GM23338 (cell line): ENCODE data around the gene RTN4RL2. TPM values are rescaled to one million over a fixed set of nuclear protein-coding genes. Genes with fewer than 3 reads are reported as not detected.

ENCODE experiments used
- ATAC-seq: fragments of 200-7000 bp; cut with Tn5 transposase; 3 replicates; pipeline ENCODE4 v1.9.1; 2020
- DNase-seq: peaks from one replicate; pipeline ENCODE4 v3.0.0-alpha.2; 2015; ENCODE audit warnings: low spot score
- H2AFZ ChIP-seq: fragments of 200-600 bp; sonication (generic); 2 replicates; pipeline ENCODE4 v1.8.0; 2016; ENCODE audit warnings: antibody characterized with exemption, mild to moderate bottlenecking, moderate library complexity
- H3F3A ChIP-seq: fragments of 200-600 bp; sonication (generic); replicated peaks from 2 replicates; pipeline ENCODE4 v1.8.0; 2017; ENCODE audit warnings: antibody characterized with exemption, mixed run types, low read depth
- H3K27ac ChIP-seq: fragments of 200-600 bp; sonication (generic); 2 replicates; pipeline ENCODE4 v1.6.1; 2016; ENCODE audit warnings: low read depth
- H3K27me3 ChIP-seq: fragments of 200-600 bp; sonication (generic); 2 replicates; pipeline ENCODE4 v1.8.0; 2016; ENCODE audit warnings: mild to moderate bottlenecking, mixed run types, moderate library complexity; ENCODE audit not compliant: insufficient read depth
- H3K36me3 ChIP-seq: fragments of 200-600 bp; sonication (generic); 2 replicates; pipeline ENCODE4 v1.8.0; 2016; ENCODE audit warnings: mild to moderate bottlenecking; ENCODE audit not compliant: insufficient read depth
- H3K4me1 ChIP-seq: fragments of 200-600 bp; sonication (generic); 2 replicates; pipeline ENCODE4 v1.8.0; 2016; ENCODE audit warnings: mild to moderate bottlenecking, moderate library complexity; ENCODE audit not compliant: insufficient read depth
- H3K4me2 ChIP-seq: fragments of 200-600 bp; sonication (generic); 2 replicates; pipeline ENCODE4 v1.7.1; 2017; ENCODE audit warnings: mixed run types
- H3K4me3 ChIP-seq: fragments of 200-600 bp; sonication (generic); 2 replicates; pipeline ENCODE4 v1.6.1; 2016; ENCODE audit warnings: mixed run types
- H3K79me2 ChIP-seq: fragments of 200-600 bp; sonication (generic); replicated peaks from 2 replicates; pipeline ENCODE4 v1.8.0; 2017; ENCODE audit warnings: mild to moderate bottlenecking; ENCODE audit not compliant: insufficient read depth
- H3K9me2 ChIP-seq: fragments of 200-600 bp; sonication (generic); 2 replicates; pipeline ENCODE4 v1.8.0; 2017; ENCODE audit not compliant: insufficient read depth
- H4K20me1 ChIP-seq: fragments of 200-600 bp; sonication (generic); replicated peaks from 2 replicates; pipeline ENCODE4 v1.8.0; 2017; ENCODE audit warnings: mild to moderate bottlenecking; ENCODE audit not compliant: insufficient read depth
- H3K27ac Mint-ChIP-seq: 2 replicates; pipeline ENCODE4 v1.8.0; 2020; ENCODE audit warnings: inconsistent platforms, mild to moderate bottlenecking, moderate library complexity, mixed read lengths
- H3K27me3 Mint-ChIP-seq: 3 replicates; pipeline ENCODE4 v1.8.0; 2022; ENCODE audit warnings: low read depth, mild to moderate bottlenecking, moderate library complexity, mixed read lengths, inconsistent platforms; ENCODE audit not compliant: insufficient read depth, poor library complexity
- H3K36me3 Mint-ChIP-seq: 3 replicates; pipeline ENCODE4 v1.8.0; 2021; ENCODE audit warnings: low read depth, mild to moderate bottlenecking, inconsistent platforms, moderate library complexity, mixed read lengths
- H3K4me1 Mint-ChIP-seq: 3 replicates; pipeline ENCODE4 v1.8.0; 2020; ENCODE audit warnings: mild to moderate bottlenecking, inconsistent platforms, mixed read lengths
- H3K4me3 Mint-ChIP-seq: 3 replicates; pipeline ENCODE4 v1.8.0; 2021; ENCODE audit warnings: moderate library complexity, mild to moderate bottlenecking, inconsistent platforms, mixed read lengths
- H3K9me3 Mint-ChIP-seq: 3 replicates; pipeline ENCODE4 v1.8.0; 2020; ENCODE audit warnings: moderate library complexity, mild to moderate bottlenecking, inconsistent platforms, mixed read lengths
- CREB1 ChIP-seq: fragments of 250-450 bp; sonication (Bioruptor Pico); IDR thresholded peaks from 2 replicates; pipeline ENCODE4 v1.5.0; 2020; ENCODE audit warnings: low read depth, mild to moderate bottlenecking, moderate library complexity
- EZH2phosphoT487 ChIP-seq: fragments of 200-600 bp; sonication (generic); IDR thresholded peaks from one replicate; pipeline ENCODE4 v1.8.1; 2018; ENCODE audit warnings: antibody characterized with exemption; ENCODE audit not compliant: unreplicated experiment
- JUNB ChIP-seq: IDR thresholded peaks from one replicate; pipeline ENCODE4 v1.6.1; 2016; ENCODE audit warnings: antibody characterized with exemption; ENCODE audit not compliant: unreplicated experiment
- POLR2AphosphoS5 ChIP-seq: IDR thresholded peaks from 2 replicates; pipeline ENCODE4 v1.6.1; 2016; ENCODE audit warnings: antibody characterized with exemption, low read depth
- STAT1 ChIP-seq: IDR thresholded peaks from one replicate; pipeline ENCODE4 v1.6.1; 2016; ENCODE audit warnings: antibody characterized with exemption; ENCODE audit not compliant: unreplicated experiment
- ZNF114 ChIP-seq: fragments of 250-450 bp; sonication (Bioruptor Pico); IDR thresholded peaks from 2 replicates; pipeline ENCODE4 v1.5.0; 2020; ENCODE audit warnings: mild to moderate bottlenecking, moderate library complexity
- ZNF331 ChIP-seq: fragments of 250-450 bp; sonication (Bioruptor Pico); IDR thresholded peaks from 2 replicates; pipeline ENCODE4 v1.5.0; 2020; ENCODE audit warnings: low read depth, mild to moderate bottlenecking, moderate library complexity
- polyA plus RNA-seq: library from polyadenylated mRNA; unstranded; fragments of >200 nt; fragmentation: Nextera tagmentation; extraction: Ambion mirVana; gene quantifications from 2 replicates; pipeline ENCODE4 v1.2.1, GENCODE V29; 2016
- total RNA-seq: library from RNA; depleted of rRNA; stranded (reverse); fragments of >200 nt; shearing (Covaris generic); gene quantifications from 2 replicates; pipeline ENCODE4 v1.2.3, GENCODE V29; 2014
- TF ChIP-seq, protein P1 (sequence below): fragments of 250-450 bp; sonication (Bioruptor Pico); IDR thresholded peaks from 2 replicates; pipeline ENCODE4 v1.5.0; 2020; ENCODE audit warnings: mild to moderate bottlenecking, moderate library complexity
- TF ChIP-seq, protein P2 (sequence below): IDR thresholded peaks from one replicate; pipeline ENCODE4 v1.6.1; 2018; ENCODE audit warnings: antibody characterized with exemption; ENCODE audit not compliant: unreplicated experiment
- TF ChIP-seq, protein P3 (sequence below), 2 experiments: fragments of 200-600 bp in 1 of 2; sonication (generic) in 1 of 2; conservative IDR thresholded peaks; 2 replicates each; pipeline versions ENCODE4 v1.5.1 to v1.6.1; 2016 to 2017; ENCODE audit warnings: antibody characterized with exemption in 2 of 2, low read depth in 2 of 2, mild to moderate bottlenecking in 2 of 2, moderate library complexity in 1 of 2
- TF ChIP-seq, protein P4 (sequence below): IDR thresholded peaks from 2 replicates; pipeline ENCODE4 v1.6.1; 2016; ENCODE audit warnings: antibody characterized with exemption

Gene RTN4RL2
- total and polyA plus RNA-seq, 2 experiments from 2014 or later, result 13.9 to 15.9 TPM

DNA sequence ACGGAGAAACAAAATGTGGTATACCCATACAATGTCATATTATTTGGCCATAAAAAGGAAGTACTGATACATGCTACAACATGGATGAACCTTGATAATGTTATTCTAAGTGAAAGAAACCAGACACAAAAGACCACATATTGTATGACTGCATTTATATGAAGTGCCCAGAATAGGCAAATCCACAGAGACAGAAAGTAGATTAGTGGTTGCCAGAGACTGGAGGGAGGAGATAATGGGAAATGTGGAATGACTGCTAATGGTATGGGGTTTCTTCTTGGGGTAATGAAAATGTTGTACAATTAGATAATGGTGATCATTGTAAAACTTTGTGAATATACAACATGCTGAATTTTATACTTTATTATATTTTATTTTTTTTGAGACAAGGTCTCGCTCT lies 60.8 kb downstream of the RTN4RL2 start (continued):
- TF ChIP-seq, protein P1, sequence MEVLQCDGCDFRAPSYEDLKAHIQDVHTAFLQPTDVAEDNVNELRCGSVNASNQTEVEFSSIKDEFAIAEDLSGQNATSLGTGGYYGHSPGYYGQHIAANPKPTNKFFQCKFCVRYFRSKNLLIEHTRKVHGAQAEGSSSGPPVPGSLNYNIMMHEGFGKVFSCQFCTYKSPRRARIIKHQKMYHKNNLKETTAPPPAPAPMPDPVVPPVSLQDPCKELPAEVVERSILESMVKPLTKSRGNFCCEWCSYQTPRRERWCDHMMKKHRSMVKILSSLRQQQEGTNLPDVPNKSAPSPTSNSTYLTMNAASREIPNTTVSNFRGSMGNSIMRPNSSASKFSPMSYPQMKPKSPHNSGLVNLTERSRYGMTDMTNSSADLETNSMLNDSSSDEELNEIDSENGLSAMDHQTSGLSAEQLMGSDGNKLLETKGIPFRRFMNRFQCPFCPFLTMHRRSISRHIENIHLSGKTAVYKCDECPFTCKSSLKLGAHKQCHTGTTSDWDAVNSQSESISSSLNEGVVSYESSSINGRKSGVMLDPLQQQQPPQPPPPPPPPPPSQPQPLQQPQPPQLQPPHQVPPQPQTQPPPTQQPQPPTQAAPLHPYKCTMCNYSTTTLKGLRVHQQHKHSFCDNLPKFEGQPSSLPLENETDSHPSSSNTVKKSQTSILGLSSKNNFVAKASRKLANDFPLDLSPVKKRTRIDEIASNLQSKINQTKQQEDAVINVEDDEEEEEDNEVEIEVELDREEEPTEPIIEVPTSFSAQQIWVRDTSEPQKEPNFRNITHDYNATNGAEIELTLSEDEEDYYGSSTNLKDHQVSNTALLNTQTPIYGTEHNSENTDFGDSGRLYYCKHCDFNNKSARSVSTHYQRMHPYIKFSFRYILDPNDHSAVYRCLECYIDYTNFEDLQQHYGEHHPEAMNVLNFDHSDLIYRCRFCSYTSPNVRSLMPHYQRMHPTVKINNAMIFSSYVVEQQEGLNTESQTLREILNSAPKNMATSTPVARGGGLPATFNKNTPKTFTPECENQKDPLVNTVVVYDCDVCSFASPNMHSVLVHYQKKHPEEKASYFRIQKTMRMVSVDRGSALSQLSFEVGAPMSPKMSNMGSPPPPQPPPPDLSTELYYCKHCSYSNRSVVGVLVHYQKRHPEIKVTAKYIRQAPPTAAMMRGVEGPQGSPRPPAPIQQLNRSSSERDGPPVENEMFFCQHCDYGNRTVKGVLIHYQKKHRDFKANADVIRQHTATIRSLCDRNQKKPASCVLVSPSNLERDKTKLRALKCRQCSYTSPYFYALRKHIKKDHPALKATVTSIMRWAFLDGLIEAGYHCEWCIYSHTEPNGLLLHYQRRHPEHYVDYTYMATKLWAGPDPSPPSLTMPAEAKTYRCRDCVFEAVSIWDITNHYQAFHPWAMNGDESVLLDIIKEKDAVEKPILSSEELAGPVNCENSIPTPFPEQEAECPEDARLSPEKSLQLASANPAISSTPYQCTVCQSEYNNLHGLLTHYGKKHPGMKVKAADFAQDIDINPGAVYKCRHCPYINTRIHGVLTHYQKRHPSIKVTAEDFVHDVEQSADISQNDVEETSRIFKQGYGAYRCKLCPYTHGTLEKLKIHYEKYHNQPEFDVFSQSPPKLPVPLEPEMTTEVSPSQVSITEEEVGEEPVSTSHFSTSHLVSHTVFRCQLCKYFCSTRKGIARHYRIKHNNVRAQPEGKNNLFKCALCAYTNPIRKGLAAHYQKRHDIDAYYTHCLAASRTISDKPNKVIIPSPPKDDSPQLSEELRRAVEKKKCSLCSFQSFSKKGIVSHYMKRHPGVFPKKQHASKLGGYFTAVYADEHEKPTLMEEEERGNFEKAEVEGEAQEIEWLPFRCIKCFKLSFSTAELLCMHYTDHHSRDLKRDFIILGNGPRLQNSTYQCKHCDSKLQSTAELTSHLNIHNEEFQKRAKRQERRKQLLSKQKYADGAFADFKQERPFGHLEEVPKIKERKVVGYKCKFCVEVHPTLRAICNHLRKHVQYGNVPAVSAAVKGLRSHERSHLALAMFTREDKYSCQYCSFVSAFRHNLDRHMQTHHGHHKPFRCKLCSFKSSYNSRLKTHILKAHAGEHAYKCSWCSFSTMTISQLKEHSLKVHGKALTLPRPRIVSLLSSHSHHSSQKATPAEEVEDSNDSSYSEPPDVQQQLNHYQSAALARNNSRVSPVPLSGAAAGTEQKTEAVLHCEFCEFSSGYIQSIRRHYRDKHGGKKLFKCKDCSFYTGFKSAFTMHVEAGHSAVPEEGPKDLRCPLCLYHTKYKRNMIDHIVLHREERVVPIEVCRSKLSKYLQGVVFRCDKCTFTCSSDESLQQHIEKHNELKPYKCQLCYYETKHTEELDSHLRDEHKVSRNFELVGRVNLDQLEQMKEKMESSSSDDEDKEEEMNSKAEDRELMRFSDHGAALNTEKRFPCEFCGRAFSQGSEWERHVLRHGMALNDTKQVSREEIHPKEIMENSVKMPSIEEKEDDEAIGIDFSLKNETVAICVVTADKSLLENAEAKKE (CRISPR knock-in tag), result no peak
- TF ChIP-seq CREB1 (CRISPR knock-in tag) (no peak), POLR2AphosphoS5 (no peak), STAT1 (no peak), JUNB (no peak)

DNA sequence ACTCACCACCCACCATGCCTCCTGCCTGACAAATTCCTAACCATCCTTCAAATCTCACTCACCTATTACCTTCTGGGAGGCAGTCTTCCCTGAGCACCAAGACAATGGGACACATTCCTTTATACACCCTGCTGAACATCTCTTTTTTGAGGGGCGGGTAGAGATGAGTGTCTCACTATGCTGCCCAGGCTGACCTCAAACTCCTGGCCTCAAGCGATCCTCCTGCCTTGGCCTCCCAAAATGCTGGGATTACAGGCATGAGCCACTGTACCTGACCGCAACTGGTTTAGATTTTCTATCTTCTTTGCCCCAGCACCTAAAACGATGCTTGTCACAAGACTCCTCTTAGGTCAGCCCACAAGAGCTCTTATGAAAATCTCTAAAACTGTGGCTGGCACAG lies 63.1 kb downstream of the RTN4RL2 start:
- H3K27ac Mint-ChIP-seq, result no peak overlapping the region
- peaks cover 26% of the 10 kb centered on the region for H3K36me3 Mint-ChIP-seq
- ATAC-seq (no peak), DNase-seq (no peak)
- Histone ChIP-seq H3K9me2 (no peaks in the 10 kb centered on the region), H3K4me2 (no peak overlapping the region), H4K20me1 (no peaks in the 10 kb centered on the region), H3K27me3 (no peaks in the 10 kb centered on the region), H2AFZ (no peak overlapping the region), H3K4me3 (no peak overlapping the region), H3F3A (peaks cover 8% of the 10 kb centered on the region), H3K79me2 (peaks cover 12% of the 10 kb centered on the region; the same call in 1 of the 2 replicates), H3K36me3 (no peaks in the 10 kb centered on the region), H3K27ac (no peak overlapping the region), H3K4me1 (peaks cover 17% of the 10 kb centered on the region)
- no peaks in the 10 kb centered on the region; the same call in 1 of the 3 replicates for H3K9me3 Mint-ChIP-seq
- H3K27me3 Mint-ChIP-seq, result peaks cover 11% of the 10 kb centered on the region
- no peak overlapping the region for H3K4me3 Mint-ChIP-seq
- peaks cover 19% of the 10 kb centered on the region for H3K4me1 Mint-ChIP-seq
- no peak for TF ChIP-seq EZH2phosphoT487
- TF ChIP-seq ZNF331, result no peak
- no peak for TF ChIP-seq ZNF114 (CRISPR knock-in tag)
- no peak for TF ChIP-seq JUNB
- no peak for TF ChIP-seq CREB1 (CRISPR knock-in tag)
- TF ChIP-seq, protein P2, sequence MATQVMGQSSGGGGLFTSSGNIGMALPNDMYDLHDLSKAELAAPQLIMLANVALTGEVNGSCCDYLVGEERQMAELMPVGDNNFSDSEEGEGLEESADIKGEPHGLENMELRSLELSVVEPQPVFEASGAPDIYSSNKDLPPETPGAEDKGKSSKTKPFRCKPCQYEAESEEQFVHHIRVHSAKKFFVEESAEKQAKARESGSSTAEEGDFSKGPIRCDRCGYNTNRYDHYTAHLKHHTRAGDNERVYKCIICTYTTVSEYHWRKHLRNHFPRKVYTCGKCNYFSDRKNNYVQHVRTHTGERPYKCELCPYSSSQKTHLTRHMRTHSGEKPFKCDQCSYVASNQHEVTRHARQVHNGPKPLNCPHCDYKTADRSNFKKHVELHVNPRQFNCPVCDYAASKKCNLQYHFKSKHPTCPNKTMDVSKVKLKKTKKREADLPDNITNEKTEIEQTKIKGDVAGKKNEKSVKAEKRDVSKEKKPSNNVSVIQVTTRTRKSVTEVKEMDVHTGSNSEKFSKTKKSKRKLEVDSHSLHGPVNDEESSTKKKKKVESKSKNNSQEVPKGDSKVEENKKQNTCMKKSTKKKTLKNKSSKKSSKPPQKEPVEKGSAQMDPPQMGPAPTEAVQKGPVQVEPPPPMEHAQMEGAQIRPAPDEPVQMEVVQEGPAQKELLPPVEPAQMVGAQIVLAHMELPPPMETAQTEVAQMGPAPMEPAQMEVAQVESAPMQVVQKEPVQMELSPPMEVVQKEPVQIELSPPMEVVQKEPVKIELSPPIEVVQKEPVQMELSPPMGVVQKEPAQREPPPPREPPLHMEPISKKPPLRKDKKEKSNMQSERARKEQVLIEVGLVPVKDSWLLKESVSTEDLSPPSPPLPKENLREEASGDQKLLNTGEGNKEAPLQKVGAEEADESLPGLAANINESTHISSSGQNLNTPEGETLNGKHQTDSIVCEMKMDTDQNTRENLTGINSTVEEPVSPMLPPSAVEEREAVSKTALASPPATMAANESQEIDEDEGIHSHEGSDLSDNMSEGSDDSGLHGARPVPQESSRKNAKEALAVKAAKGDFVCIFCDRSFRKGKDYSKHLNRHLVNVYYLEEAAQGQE, result no peak
- TF ChIP-seq, protein P3, sequence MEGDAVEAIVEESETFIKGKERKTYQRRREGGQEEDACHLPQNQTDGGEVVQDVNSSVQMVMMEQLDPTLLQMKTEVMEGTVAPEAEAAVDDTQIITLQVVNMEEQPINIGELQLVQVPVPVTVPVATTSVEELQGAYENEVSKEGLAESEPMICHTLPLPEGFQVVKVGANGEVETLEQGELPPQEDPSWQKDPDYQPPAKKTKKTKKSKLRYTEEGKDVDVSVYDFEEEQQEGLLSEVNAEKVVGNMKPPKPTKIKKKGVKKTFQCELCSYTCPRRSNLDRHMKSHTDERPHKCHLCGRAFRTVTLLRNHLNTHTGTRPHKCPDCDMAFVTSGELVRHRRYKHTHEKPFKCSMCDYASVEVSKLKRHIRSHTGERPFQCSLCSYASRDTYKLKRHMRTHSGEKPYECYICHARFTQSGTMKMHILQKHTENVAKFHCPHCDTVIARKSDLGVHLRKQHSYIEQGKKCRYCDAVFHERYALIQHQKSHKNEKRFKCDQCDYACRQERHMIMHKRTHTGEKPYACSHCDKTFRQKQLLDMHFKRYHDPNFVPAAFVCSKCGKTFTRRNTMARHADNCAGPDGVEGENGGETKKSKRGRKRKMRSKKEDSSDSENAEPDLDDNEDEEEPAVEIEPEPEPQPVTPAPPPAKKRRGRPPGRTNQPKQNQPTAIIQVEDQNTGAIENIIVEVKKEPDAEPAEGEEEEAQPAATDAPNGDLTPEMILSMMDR (conservative IDR thresholded peaks at IDR 0.05; ENCODE audit: low read depth in 2 of 2), result no peak
- TF ChIP-seq, protein P4, sequence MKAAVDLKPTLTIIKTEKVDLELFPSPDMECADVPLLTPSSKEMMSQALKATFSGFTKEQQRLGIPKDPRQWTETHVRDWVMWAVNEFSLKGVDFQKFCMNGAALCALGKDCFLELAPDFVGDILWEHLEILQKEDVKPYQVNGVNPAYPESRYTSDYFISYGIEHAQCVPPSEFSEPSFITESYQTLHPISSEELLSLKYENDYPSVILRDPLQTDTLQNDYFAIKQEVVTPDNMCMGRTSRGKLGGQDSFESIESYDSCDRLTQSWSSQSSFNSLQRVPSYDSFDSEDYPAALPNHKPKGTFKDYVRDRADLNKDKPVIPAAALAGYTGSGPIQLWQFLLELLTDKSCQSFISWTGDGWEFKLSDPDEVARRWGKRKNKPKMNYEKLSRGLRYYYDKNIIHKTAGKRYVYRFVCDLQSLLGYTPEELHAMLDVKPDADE, result no peak
- no peak for TF ChIP-seq STAT1
